SK-N-SH (cell line): Measurements from ENCODE around the gene MID1. TPM values are rescaled to one million over a fixed set of nuclear protein-coding genes. Genes with fewer than 3 reads are reported as not detected.
A peak's percentile ranks its signal among the peaks of the same experiment; 100 is the strongest.

Source experiments
- CTCF ChIA-PET: fragments of 300-600, 350-600 bp; formaldehyde crosslinking; extraction: SDS; loops from one replicate; lab custom pipeline; 2021; lab: Yijun Ruan, JAX
- POLR2A ChIA-PET: fragments of 350-600 bp; sonication (Branson Sonifier 250); formaldehyde crosslinking; extraction: SDS; loops from one replicate; lab custom pipeline; 2020; ENCODE audit warnings: antibody characterized with exemption, inconsistent platforms; lab: Yijun Ruan, JAX
- DNase-seq: peaks from one replicate; pipeline ENCODE4 v3.0.0; 2012
- H2AFZ ChIP-seq: fragments of 200-600 bp; sonication (generic); 2 replicates; pipeline ENCODE4 v1.8.1; 2016; ENCODE audit warnings: antibody characterized with exemption, mild to moderate bottlenecking, low read depth
- H3F3A ChIP-seq: fragments of 200-600 bp; sonication (generic); replicated peaks from 2 replicates; pipeline ENCODE3; 2016; ENCODE audit warnings: antibody characterized with exemption, mild to moderate bottlenecking; ENCODE audit not compliant: insufficient read depth
- H3K27ac ChIP-seq, 2 experiments: fragments of 200-500 bp in 1 of 2; fragments of 200-600 bp in 1 of 2; sonication (Bioruptor generic) in 1 of 2; sonication (generic), shearing (Covaris generic) in 1 of 2; 2 replicates each; pipeline versions ENCODE4 v1.5.1 to v1.6.1; 2014 to 2016; ENCODE audit warnings: low read depth in 2 of 2, inconsistent platforms in 1 of 2, low read length in 1 of 2, mild to moderate bottlenecking in 1 of 2, mixed read lengths in 1 of 2
- H3K27me3 ChIP-seq: fragments of 200-600 bp; sonication (generic), shearing (Covaris generic); 2 replicates; pipeline ENCODE4 v1.6.1; 2016; ENCODE audit warnings: mixed run types; ENCODE audit not compliant: insufficient read depth
- H3K36me3 ChIP-seq, 2 experiments: fragments of 200-500 bp in 1 of 2; fragments of 200-600 bp in 1 of 2; sonication (Bioruptor generic) in 1 of 2; sonication (generic) in 1 of 2; replicated peaks in 1 of 2; 2 replicates each; pipeline versions ENCODE3 to v1.5.1; 2014 to 2016; ENCODE audit warnings: low read length in 1 of 2, mild to moderate bottlenecking in 1 of 2; ENCODE audit not compliant: insufficient read depth in 2 of 2, control insufficient read depth in 1 of 2
- H3K4me1 ChIP-seq, 2 experiments: fragments of 200-500 bp in 1 of 2; fragments of 200-600 bp in 1 of 2; sonication (Bioruptor generic) in 1 of 2; sonication (generic), shearing (Covaris generic) in 1 of 2; 2 replicates each; pipeline versions ENCODE4 v1.5.1 to v1.6.1; 2014 to 2016; ENCODE audit warnings: low read depth in 1 of 2, low read length in 1 of 2, mixed run types in 1 of 2; ENCODE audit not compliant: insufficient read depth in 2 of 2, control insufficient read depth in 1 of 2
- H3K4me2 ChIP-seq: fragments of 200-600 bp; sonication (generic), shearing (Covaris generic); 2 replicates; pipeline ENCODE4 v1.6.1; 2017; ENCODE audit warnings: mixed run types
- H3K4me3 ChIP-seq, 2 experiments: fragments of 200-500 bp in 1 of 2; fragments of 200-600 bp in 1 of 2; sonication (Bioruptor generic) in 1 of 2; sonication (generic), shearing (Covaris generic) in 1 of 2; 2 replicates each; pipeline versions ENCODE4 v1.5.1 to v1.8.1; 2014 to 2016; ENCODE audit warnings: low read depth in 2 of 2, inconsistent platforms in 1 of 2, low read length in 1 of 2, mild to moderate bottlenecking in 1 of 2, mixed read lengths in 1 of 2, moderate library complexity in 1 of 2
- H3K79me2 ChIP-seq: fragments of 200-600 bp; sonication (generic); 2 replicates; pipeline ENCODE4 v1.8.1; 2017; ENCODE audit warnings: mild to moderate bottlenecking; ENCODE audit not compliant: insufficient read depth
- H3K9ac ChIP-seq: fragments of 200-600 bp; sonication (generic); 2 replicates; pipeline ENCODE4 v1.6.1; 2017; ENCODE audit warnings: mixed run types
- H3K9me2 ChIP-seq: fragments of 200-600 bp; sonication (generic); 2 replicates; pipeline ENCODE4 v1.6.1; 2017; ENCODE audit warnings: mixed run types
- H3K9me3 ChIP-seq: fragments of 200-600 bp; sonication (generic); 2 replicates; pipeline ENCODE4 v1.6.1; 2017; ENCODE audit warnings: mixed run types, mild to moderate bottlenecking, moderate library complexity
- H4K20me1 ChIP-seq: fragments of 200-600 bp; sonication (generic); 2 replicates; pipeline ENCODE4 v1.6.1; 2017; ENCODE audit warnings: mild to moderate bottlenecking, mixed run types; ENCODE audit not compliant: insufficient read depth
- EP300 ChIP-seq, 2 experiments: IDR thresholded peaks; 2 replicates each; pipeline versions ENCODE4 v1.4.0 to v1.6.1; 2012; ENCODE audit warnings: borderline replicate concordance in 1 of 2, low read depth in 1 of 2, low read length in 1 of 2
- FOSL2 ChIP-seq: IDR thresholded peaks from 2 replicates; pipeline ENCODE4 v1.4.0; 2012; ENCODE audit warnings: low read depth, mild to moderate bottlenecking, moderate library complexity, borderline replicate concordance
- GATA2 ChIP-seq: sonication (generic); formaldehyde crosslinking; IDR thresholded peaks from 2 replicates; pipeline ENCODE4 v1.5.0; 2020; ENCODE audit warnings: mild to moderate bottlenecking, missing genetic modification reagents
- JUND ChIP-seq: IDR thresholded peaks from 2 replicates; pipeline ENCODE4 v1.4.0; 2012
- MXI1 ChIP-seq: IDR thresholded peaks from 2 replicates; pipeline ENCODE4 v1.6.1; 2012; ENCODE audit warnings: mild to moderate bottlenecking, low read depth, low read length, improper control_type of control experiment
- RCOR1 ChIP-seq: fragments of 150-350 bp; IDR thresholded peaks from 2 replicates; pipeline ENCODE4 v1.6.1; 2017; ENCODE audit warnings: antibody characterized with exemption, low read length
- RXRA ChIP-seq: IDR thresholded peaks from 2 replicates; pipeline ENCODE4 v1.4.0; 2012; ENCODE audit warnings: low read depth, mild to moderate bottlenecking, borderline replicate concordance
- SMC3 ChIP-seq: IDR thresholded peaks from 2 replicates; pipeline ENCODE4 v1.6.1; 2012; ENCODE audit warnings: low read depth, low read length, improper control_type of control experiment
- TCF12 ChIP-seq: IDR thresholded peaks from 2 replicates; pipeline ENCODE4 v1.4.0; 2012
- TEAD4 ChIP-seq: IDR thresholded peaks from 2 replicates; pipeline ENCODE4 v1.4.0; 2012; ENCODE audit warnings: mild to moderate bottlenecking, borderline replicate concordance; ENCODE audit not compliant: insufficient read depth
- WGBS: methylation state at CpG from one replicate; pipeline ENCODE4 v1.1.6; 2017; ENCODE audit warnings: low lambda C conversion rate; 5-methylcytosine and 5-hydroxymethylcytosine counted together
- polyA plus RNA-seq, 3 experiments: library from polyadenylated mRNA; depleted of rRNA; stranded (reverse); fragments of >200 nt; gene quantifications; 2 replicates each; pipeline ENCODE4 v1.2.3, GENCODE V29; 2012
- TF ChIP-seq, protein P1 (sequence below): fragments of 150-350 bp; IDR thresholded peaks from 2 replicates; pipeline ENCODE4 v1.6.1; 2017; ENCODE audit warnings: antibody characterized with exemption, low read length, low read depth, borderline replicate concordance
- TF ChIP-seq, protein P2 (sequence below): IDR thresholded peaks from 2 replicates; pipeline ENCODE4 v1.4.0; 2012; ENCODE audit warnings: low read depth, borderline replicate concordance
- TF ChIP-seq, protein P3 (sequence below): fragments of 200-600 bp; sonication (generic); IDR thresholded peaks from 2 replicates; pipeline ENCODE4 v1.6.1; 2017; ENCODE audit warnings: antibody characterized with exemption, mild to moderate bottlenecking, moderate library complexity
- TF ChIP-seq, protein P4 (sequence below): IDR thresholded peaks from 2 replicates; pipeline ENCODE4; 2012

Gene MID1
- polyA plus RNA-seq, 1 of the 3 experiments (the other 2 are of a cell fraction) = 10.4 TPM

DNA sequence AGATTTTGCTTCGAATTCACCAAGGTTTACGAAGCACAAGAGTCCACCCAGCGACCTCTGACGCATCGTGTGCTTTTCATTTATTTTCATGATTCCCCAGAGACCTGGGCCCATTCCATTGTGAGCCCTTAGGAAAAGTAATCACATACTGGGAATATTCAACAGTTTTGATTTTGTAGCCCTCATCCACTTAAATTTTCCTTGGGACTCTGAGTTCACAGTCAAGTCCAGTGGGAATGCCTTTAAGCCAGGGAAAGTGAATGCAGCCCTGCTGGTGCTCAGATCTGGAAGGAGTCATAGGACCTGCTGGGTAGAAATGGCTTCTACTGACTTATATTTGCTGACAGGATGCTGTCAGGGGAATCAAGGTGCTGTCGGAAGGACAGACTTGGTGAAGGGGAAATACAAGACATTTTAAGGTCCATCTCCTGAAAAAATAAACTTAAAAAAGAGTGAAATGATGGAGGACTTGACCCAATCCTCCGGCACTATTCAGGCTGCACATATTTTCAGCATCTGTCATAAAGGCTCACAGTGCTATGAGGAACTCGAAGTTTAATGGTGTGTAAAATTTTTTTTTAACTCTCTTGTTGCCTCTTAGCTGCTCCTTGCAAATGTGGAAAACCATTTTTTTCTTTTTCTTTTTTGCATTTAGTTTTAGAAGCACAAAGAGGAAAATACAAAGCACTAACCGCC, 204.9 kb downstream of the MID1 start (continued):
- TF ChIP-seq, protein P1, sequence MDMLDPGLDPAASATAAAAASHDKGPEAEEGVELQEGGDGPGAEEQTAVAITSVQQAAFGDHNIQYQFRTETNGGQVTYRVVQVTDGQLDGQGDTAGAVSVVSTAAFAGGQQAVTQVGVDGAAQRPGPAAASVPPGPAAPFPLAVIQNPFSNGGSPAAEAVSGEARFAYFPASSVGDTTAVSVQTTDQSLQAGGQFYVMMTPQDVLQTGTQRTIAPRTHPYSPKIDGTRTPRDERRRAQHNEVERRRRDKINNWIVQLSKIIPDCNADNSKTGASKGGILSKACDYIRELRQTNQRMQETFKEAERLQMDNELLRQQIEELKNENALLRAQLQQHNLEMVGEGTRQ = no peak
- TF ChIP-seq RCOR1 = no peak
- TF ChIP-seq TEAD4 = no peak
- TF ChIP-seq, protein P2, sequence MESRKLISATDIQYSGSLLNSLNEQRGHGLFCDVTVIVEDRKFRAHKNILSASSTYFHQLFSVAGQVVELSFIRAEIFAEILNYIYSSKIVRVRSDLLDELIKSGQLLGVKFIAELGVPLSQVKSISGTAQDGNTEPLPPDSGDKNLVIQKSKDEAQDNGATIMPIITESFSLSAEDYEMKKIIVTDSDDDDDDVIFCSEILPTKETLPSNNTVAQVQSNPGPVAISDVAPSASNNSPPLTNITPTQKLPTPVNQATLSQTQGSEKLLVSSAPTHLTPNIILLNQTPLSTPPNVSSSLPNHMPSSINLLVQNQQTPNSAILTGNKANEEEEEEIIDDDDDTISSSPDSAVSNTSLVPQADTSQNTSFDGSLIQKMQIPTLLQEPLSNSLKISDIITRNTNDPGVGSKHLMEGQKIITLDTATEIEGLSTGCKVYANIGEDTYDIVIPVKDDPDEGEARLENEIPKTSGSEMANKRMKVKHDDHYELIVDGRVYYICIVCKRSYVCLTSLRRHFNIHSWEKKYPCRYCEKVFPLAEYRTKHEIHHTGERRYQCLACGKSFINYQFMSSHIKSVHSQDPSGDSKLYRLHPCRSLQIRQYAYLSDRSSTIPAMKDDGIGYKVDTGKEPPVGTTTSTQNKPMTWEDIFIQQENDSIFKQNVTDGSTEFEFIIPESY = no peak
- TF ChIP-seq MXI1 = no peak
- TF ChIP-seq, protein P3, sequence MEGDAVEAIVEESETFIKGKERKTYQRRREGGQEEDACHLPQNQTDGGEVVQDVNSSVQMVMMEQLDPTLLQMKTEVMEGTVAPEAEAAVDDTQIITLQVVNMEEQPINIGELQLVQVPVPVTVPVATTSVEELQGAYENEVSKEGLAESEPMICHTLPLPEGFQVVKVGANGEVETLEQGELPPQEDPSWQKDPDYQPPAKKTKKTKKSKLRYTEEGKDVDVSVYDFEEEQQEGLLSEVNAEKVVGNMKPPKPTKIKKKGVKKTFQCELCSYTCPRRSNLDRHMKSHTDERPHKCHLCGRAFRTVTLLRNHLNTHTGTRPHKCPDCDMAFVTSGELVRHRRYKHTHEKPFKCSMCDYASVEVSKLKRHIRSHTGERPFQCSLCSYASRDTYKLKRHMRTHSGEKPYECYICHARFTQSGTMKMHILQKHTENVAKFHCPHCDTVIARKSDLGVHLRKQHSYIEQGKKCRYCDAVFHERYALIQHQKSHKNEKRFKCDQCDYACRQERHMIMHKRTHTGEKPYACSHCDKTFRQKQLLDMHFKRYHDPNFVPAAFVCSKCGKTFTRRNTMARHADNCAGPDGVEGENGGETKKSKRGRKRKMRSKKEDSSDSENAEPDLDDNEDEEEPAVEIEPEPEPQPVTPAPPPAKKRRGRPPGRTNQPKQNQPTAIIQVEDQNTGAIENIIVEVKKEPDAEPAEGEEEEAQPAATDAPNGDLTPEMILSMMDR = no peak
- no peak for TF ChIP-seq GATA2

DNA sequence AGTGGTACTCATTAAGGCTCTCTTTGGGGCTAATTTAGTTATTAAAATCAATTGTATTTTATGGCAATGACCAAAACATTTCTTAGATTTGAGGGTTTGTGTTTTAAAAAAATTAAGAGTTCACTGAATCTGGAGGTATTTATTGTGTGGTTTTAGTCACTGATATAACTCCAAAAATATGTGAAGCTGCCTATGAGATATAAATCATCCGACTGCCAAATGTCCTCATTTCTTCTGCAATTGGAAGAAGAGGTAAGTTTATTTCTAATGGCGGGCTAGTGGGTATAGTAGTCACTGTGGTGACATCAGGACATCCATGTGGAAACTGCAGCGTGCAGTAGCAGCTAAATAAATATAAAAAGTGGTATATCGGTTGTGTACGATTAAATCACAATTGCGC, 205.5 kb downstream of the MID1 start:
- H3K27me3 ChIP-seq = no peaks in the 10 kb centered on the region; the same call in 1 of the 2 replicates
- H4K20me1 ChIP-seq = no peaks in the 10 kb centered on the region
- H3K4me3 ChIP-seq = peak overlapping the region in 1 of 2 experiments; percentile 6; a peak in 1 of 4 replicates
- no peaks in the 10 kb centered on the region for H3K79me2 ChIP-seq
- 0 out of 2 replicates have a peak, but pooled peaks have one; percentile 20 for TF ChIP-seq TCF12
- 0 out of 2 replicates have a peak, but pooled peaks have one; percentile 27 for TF ChIP-seq JUND
- TF ChIP-seq, protein P4, sequence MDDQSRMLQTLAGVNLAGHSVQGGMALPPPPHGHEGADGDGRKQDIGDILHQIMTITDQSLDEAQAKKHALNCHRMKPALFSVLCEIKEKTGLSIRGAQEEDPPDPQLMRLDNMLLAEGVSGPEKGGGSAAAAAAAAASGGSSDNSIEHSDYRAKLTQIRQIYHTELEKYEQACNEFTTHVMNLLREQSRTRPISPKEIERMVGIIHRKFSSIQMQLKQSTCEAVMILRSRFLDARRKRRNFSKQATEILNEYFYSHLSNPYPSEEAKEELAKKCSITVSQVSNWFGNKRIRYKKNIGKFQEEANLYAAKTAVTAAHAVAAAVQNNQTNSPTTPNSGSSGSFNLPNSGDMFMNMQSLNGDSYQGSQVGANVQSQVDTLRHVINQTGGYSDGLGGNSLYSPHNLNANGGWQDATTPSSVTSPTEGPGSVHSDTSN = peak; percentile 78
- TF ChIP-seq EP300 (IDR thresholded peaks at IDR 0.05; ENCODE audit: borderline replicate concordance in 1 of 2, low read depth in 1 of 2, low read length in 1 of 2) = 0 out of 4 replicates have a peak, but pooled peaks of 1 of the 2 experiments have one; percentile 35
- TF ChIP-seq FOSL2 = peak; percentile 13; the same call in 1 of the 2 replicates
- no peak for TF ChIP-seq SMC3
- TF ChIP-seq TEAD4 = peak; percentile 24; the same call in 1 of the 2 replicates
- TF ChIP-seq RXRA = no peak
- POLR2A ChIA-PET = no interaction called here
- no peak overlapping the region for H3K9ac ChIP-seq
- no peaks in the 10 kb centered on the region for H3K9me3 ChIP-seq
- H3K9me2 ChIP-seq = no peaks in the 10 kb centered on the region
- H3K27ac ChIP-seq = peak overlapping the region; percentile 23 to 39; a peak in 2 of 4 replicates
- peak overlapping the region; percentile 27; the same call in 1 of the 2 replicates for H3K4me2 ChIP-seq
- WGBS = 53% methylated on average over 6 of the region's 6 CpGs
- no peak overlapping the region for H2AFZ ChIP-seq
- H3K36me3 ChIP-seq = no peaks in the 10 kb centered on the region
- no peak for DNase-seq
- CTCF ChIA-PET = interaction anchor here (1.6 kb wide), 1 partner anchor 201 kb away, joined by 4 read pairs; no protein-coding TSS in a partner anchor
- peaks cover 2 to 8% of the 10 kb centered on the region in 2 experiments; a peak in 3 of 4 replicates for H3K4me1 ChIP-seq
- no peaks in the 10 kb centered on the region for H3F3A ChIP-seq
